Heart right ventricle (tissue), 16 donors: ENCODE results near the gene ZNF286A. TPM values are rescaled to one million over a fixed set of nuclear protein-coding genes. Genes with fewer than 3 reads are reported as not detected.
A peak's percentile ranks its signal among the peaks of the same experiment; 100 is the strongest.
"Not testable (repeated sequence)": the region's sequence is repeated elsewhere in the genome, so short reads cannot be mapped to it uniquely, and the experiment has no call there.

Experiments
- ATAC-seq, 8 donors: fragments of 200-7000 bp; cut with Tn5 transposase; one replicate each; pipeline ENCODE4 v1.9.1; 2020; ENCODE audit warnings: mild to moderate bottlenecking in 8 of 8, moderate library complexity in 8 of 8, moderate number of reproducible peaks in 1 of 8
- DNase-seq, 2 donors: peaks; one replicate each; pipeline ENCODE4 v3.0.0-alpha.2; 2020
- H3K27ac ChIP-seq, 10 donors: fragments of 200-600 bp; sonication (generic) in 2 of 10; one replicate each; pipeline versions ENCODE4 v1.5.0 to v1.8.0; 2020 to 2022; ENCODE audit warnings: mild to moderate bottlenecking in 3 of 10
- H3K27me3 ChIP-seq, 7 donors: fragments of 200-600 bp; one replicate each; pipeline ENCODE4 v1.8.0; 2021 to 2022; ENCODE audit warnings: mild to moderate bottlenecking in 2 of 7
- H3K36me3 ChIP-seq, 9 donors: fragments of 200-600 bp; sonication (generic) in 1 of 9; one replicate each; pipeline versions ENCODE4 v1.5.0 to v1.8.0; 2020 to 2022; ENCODE audit warnings: mild to moderate bottlenecking in 2 of 9
- H3K4me1 ChIP-seq, 9 donors: fragments of 200-600 bp; sonication (generic) in 1 of 9; one replicate each; pipeline versions ENCODE4 v1.5.0 to v1.8.0; 2020 to 2022; ENCODE audit warnings: mild to moderate bottlenecking in 4 of 9
- H3K4me3 ChIP-seq, 10 donors: fragments of 200-600 bp; sonication (generic) in 2 of 10; one replicate each; pipeline versions ENCODE4 v1.5.0 to v1.8.0; 2020 to 2022; ENCODE audit warnings: mild to moderate bottlenecking in 7 of 10, moderate library complexity in 2 of 10
- H3K9me3 ChIP-seq, 11 donors: fragments of 200-600 bp in 10 of 11; sonication (generic) in 2 of 11; one replicate each; pipeline versions ENCODE4 v1.5.0 to v1.8.0; 2013 to 2022; ENCODE audit warnings: mild to moderate bottlenecking in 2 of 11, control low read depth in 1 of 11, moderate library complexity in 1 of 11
- WGBS, 2 donors: extraction: QIAGEN DNeasy Blood & Tissue Kit; methylation state at CpG; one replicate each; pipeline ENCODE4 v1.1.7; 2013; ENCODE audit warnings: inconsistent platforms in 1 of 2; 5-methylcytosine and 5-hydroxymethylcytosine counted together
- intact Hi-C, 10 donors: fragments of 100-400 bp; cut with DNase I; formaldehyde crosslinking; loops; one replicate each; pipeline versions ENCODE4 v1.11.1 to v1.14.2; 2022
- polyA plus RNA-seq, 2 donors: library from polyadenylated mRNA; stranded (reverse); fragments of 200-250 nt; gene quantifications; one replicate each; pipeline ENCODE4 v1.2.3, GENCODE V29; 2013
- total RNA-seq, 10 donors: library from RNA; stranded (reverse); fragmentation: NEBNext Ultra II Directional in 3 of 10; extraction: Animal tissue kit (Norgen Biotek cat#: 25700) in 3 of 10; gene quantifications; one replicate each; pipeline versions ENCODE4 v1.2.1 to v1.2.4, GENCODE V29; 2021 to 2023
- TF ChIP-seq, protein P1 (sequence below), 9 donors: fragments of 200-600 bp; sonication (generic) in 2 of 9; IDR thresholded peaks; one replicate each; pipeline versions ENCODE4 v1.5.0 to v1.8.0; 2021 to 2022; ENCODE audit warnings: antibody characterized with exemption in 9 of 9, mild to moderate bottlenecking in 5 of 9, moderate library complexity in 1 of 9
- donor health status: Arrhythmogenic right ventricular cardiomyopathy.
- donor health status: ischemic (EF 13 %, LVEDD 7.1; RV severe dilation, severe dysfunction).
- donor health status: healthy with polysubstance abuse.
- donor health status: DM: no; HTN: yes; CAD: no.
- donor health status: DM: no; HTN: no; CAD: no.
- donor health status: ischemic (EF 25% LVEDD 6.9; RV normal size, moderate dysfunction).
- donor health status: ischemic (EF 25% LVEDD 5.7; RV mildly dilated, moderate dysfunction).
- donor health status: healthy.
- donor health status: DM: yes; HTN: yes; CAD: no.
- donor health status: Ischemic cardiomyopathy.
- donor health status: ischemic (EF 35%, LVEDD 5.7; RV mildly dilated, moderate dysfunction).
- donor health status: nonischemic (EF 11% LVEDD 7.7; RV severe dilation, severe dysfunction).
- donor health status: DM: yes; HTN: yes; CAD: no.
- donor health status: PGD.
- donor health status: ischemic (EF 29% LVEDD 5.4; RV normal size, mild dysfunction).
- donor health status: nonischemic (EF 23%, LVEDD 6.1; RV moderate dilation, normal function).

The ZNF286A gene
- total and polyA plus RNA-seq, 12 donors, result 7.8 to 17.2 (median 12.0) TPM

DNA sequence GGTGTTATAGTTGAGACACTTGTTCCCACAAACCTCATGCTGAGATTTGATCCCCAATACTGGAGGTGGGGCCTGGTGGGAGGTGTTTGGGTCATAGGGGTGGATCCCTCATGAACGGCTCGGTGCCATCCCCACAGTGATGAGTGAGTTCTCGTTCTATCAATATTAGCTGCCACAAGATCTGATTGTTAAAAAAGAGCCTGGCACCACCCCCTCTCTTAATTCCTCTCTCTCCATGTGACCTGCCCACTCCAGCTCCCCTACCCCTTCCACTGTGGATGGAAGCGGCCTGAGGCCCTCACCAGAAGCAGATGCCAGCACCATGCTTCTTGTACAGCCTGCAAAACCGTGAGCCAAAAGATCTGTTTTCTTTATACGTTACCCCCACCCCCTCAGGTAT is 46.6 kb upstream of the ZNF286A start:
- DNase-seq (no peak), ATAC-seq (no peak)
- Histone ChIP-seq H3K27ac (peak overlapping the region in 2 of 10 donors; percentile 87 to 88), H3K4me3 (no peak overlapping the region), H3K36me3 (no peaks in the 10 kb centered on the region), H3K27me3 (no peaks in the 10 kb centered on the region), H3K9me3 (no peaks in the 10 kb centered on the region), H3K4me1 (peaks cover 0 to 58% (median 40%) of the 10 kb centered on the region in 9 donors)
- intact Hi-C loops, result loop anchor here in 1 of 10 donors (1.0 kb wide), 1 partner anchor 7 kb away; no protein-coding TSS in a partner anchor
- TF ChIP-seq, protein P1, sequence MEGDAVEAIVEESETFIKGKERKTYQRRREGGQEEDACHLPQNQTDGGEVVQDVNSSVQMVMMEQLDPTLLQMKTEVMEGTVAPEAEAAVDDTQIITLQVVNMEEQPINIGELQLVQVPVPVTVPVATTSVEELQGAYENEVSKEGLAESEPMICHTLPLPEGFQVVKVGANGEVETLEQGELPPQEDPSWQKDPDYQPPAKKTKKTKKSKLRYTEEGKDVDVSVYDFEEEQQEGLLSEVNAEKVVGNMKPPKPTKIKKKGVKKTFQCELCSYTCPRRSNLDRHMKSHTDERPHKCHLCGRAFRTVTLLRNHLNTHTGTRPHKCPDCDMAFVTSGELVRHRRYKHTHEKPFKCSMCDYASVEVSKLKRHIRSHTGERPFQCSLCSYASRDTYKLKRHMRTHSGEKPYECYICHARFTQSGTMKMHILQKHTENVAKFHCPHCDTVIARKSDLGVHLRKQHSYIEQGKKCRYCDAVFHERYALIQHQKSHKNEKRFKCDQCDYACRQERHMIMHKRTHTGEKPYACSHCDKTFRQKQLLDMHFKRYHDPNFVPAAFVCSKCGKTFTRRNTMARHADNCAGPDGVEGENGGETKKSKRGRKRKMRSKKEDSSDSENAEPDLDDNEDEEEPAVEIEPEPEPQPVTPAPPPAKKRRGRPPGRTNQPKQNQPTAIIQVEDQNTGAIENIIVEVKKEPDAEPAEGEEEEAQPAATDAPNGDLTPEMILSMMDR (IDR thresholded peaks at IDR 0.05), result no peak
- 89 to 91% methylated on average over 6 of the region's 6 CpGs for WGBS, 2 donors

GRCh38 chr17:15654401-15654800 is 45.2 kb upstream of the ZNF286A start:
- H3K4me3 ChIP-seq, H3K36me3 ChIP-seq, intact Hi-C loops, DNase-seq, H3K27me3 ChIP-seq, H3K9me3 ChIP-seq, ATAC-seq: not testable (repeated sequence)
- peaks cover 0 to 57% (median 33%) of the 10 kb centered on the region in 9 donors for H3K4me1 ChIP-seq
- H3K27ac ChIP-seq, result peak overlapping the region in 1 of 10 donors; percentile 35
- 69 to 73% methylated on average over 3 of the region's 3 CpGs for WGBS, 2 donors

- H3K9me3 ChIP-seq, result no peaks in the 10 kb centered on the region
- H3K4me3 ChIP-seq, result no peak overlapping the region
- TF ChIP-seq, protein P1 (IDR thresholded peaks at IDR 0.05), result no peak
- peak overlapping the region in 3 of 10 donors; percentile 31 to 41 (median 35) for H3K27ac ChIP-seq
- intact Hi-C loops, result no loop called here
- H3K27me3 ChIP-seq, result no peaks in the 10 kb centered on the region
- 65 to 68% methylated on average over 3 of the region's 3 CpGs for WGBS, 2 donors
- peaks cover 0 to 57% (median 32%) of the 10 kb centered on the region in 9 donors for H3K4me1 ChIP-seq
- no peaks in the 10 kb centered on the region for H3K36me3 ChIP-seq
- no peak for DNase-seq
- no peak for ATAC-seq
Measured at GRCh38 chr17:15654886-15655561, 44.5 kb upstream of the ZNF286A start.

DNA sequence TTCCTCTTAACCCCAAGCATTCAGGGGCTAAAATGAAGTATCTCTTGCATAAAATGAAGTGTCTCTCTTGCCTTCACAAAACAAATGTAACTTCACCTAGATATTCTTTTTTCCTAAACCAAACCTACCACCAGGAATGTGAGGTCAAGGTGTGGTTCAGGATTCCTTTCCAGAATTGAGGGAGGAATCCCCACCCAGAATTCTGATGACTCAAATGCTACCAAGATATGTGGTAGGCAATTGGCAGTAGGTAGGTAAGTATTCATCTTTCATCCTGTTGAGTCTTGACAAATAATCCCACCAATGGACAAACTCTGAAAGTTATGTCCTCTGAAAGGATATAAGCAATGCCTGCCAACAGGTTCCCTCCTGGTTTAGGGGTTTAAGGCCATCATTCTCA is 41.7 kb upstream of the ZNF286A start:
- Histone ChIP-seq H3K27ac (peak overlapping the region in 2 of 10 donors; percentile 82 to 85), H3K9me3 (no peaks in the 10 kb centered on the region), H3K36me3 (no peaks in the 10 kb centered on the region), H3K4me3 (no peak overlapping the region), H3K4me1 (peaks cover 0 to 46% (median 17%) of the 10 kb centered on the region in 9 donors), H3K27me3 (no peaks in the 10 kb centered on the region)
- no peak for ATAC-seq
- TF ChIP-seq, protein P1 (IDR thresholded peaks at IDR 0.05), result no peak
- no peak for DNase-seq
- intact Hi-C loops, result no loop called here

- 92 to 96% methylated on average over 3 of the region's 3 CpGs for WGBS, 2 donors
- peak overlapping the region in 3 of 10 donors; percentile 80 to 85 (median 82) for H3K27ac ChIP-seq
- no peaks in the 10 kb centered on the region for H3K36me3 ChIP-seq
- H3K9me3 ChIP-seq, result no peaks in the 10 kb centered on the region
- H3K27me3 ChIP-seq, result no peaks in the 10 kb centered on the region
- TF ChIP-seq, protein P1 (IDR thresholded peaks at IDR 0.05), result no peak
- intact Hi-C loops, result no loop called here
- DNase-seq (no peak), ATAC-seq (no peak)
- H3K4me1 ChIP-seq, result peaks cover 0 to 50% (median 21%) of the 10 kb centered on the region in 9 donors
- no peak overlapping the region for H3K4me3 ChIP-seq
Measured at GRCh38 chr17:15658296-15658695, 41.3 kb upstream of the ZNF286A start.
